ENCODE measurements around the gene NIPAL1.
A peak's percentile ranks its signal among the peaks of the same experiment; 100 is the strongest.
"Not testable (repeated sequence)": the region's sequence is repeated elsewhere in the genome, so short reads cannot be mapped to it uniquely, and the experiment has no call there.

NIPAL1 gene

GRCh38 chr4:48008021-48008596 lies 8.5 kb upstream of the NIPAL1 start:
- no peaks in the 10 kb centered on the region for H3K36me3 ChIP-seq (ENCODE audit: control insufficient read depth in 1 of 2, insufficient read depth in 2 of 2, low read length in 2 of 2)
- no peaks in the 10 kb centered on the region for H3K27me3 ChIP-seq (ENCODE audit: low read depth, low read length)
- H3K27ac ChIP-seq (ENCODE audit: low read length), result no peak overlapping the region
- no peaks in the 10 kb centered on the region for H3K9me3 ChIP-seq (ENCODE audit: control insufficient read depth in 1 of 2, low read length in 2 of 2)
- H3K4me3 ChIP-seq (ENCODE audit: low read depth in 1 of 2, low read length in 2 of 2), result no peak overlapping the region
- no peaks in the 10 kb centered on the region for H3K4me1 ChIP-seq (ENCODE audit: control insufficient read depth in 1 of 2, insufficient read depth in 2 of 2, low read length in 2 of 2)

DNA sequence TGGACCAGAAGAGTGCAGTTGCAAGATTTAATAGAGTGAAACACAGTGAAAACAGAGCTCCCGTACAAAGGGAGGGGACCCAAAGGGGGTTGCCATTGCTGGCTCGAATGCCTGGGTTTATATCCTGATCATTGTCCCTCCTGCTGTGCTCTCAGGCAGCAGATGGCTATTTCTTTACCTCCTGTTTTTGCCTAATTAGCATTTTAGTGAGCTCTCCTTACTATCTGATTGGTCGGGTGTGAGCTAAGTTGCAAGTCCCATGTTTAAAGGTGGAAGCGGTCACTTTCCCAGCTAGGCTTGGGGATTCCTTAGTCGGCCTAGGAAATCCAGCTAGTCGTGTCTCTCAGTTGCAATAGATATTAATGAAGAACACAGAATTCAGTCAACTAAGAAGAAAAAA lies 5.7 kb upstream of the NIPAL1 start:
- H3K4me1 ChIP-seq (ENCODE audit: control insufficient read depth in 1 of 2, insufficient read depth in 2 of 2, low read length in 2 of 2); H3K27ac ChIP-seq (ENCODE audit: low read length); H3K36me3 ChIP-seq (ENCODE audit: control insufficient read depth in 1 of 2, insufficient read depth in 2 of 2, low read length in 2 of 2); H3K27me3 ChIP-seq (ENCODE audit: low read depth, low read length); H3K4me3 ChIP-seq (ENCODE audit: low read depth in 1 of 2, low read length in 2 of 2); H3K9me3 ChIP-seq (ENCODE audit: control insufficient read depth in 1 of 2, low read length in 2 of 2): not testable (repeated sequence)

GRCh38 chr4:48011722-48012121 lies 4.8 kb upstream of the NIPAL1 start:
- H3K27ac ChIP-seq (ENCODE audit: low read length), result no peak overlapping the region
- H3K4me3 ChIP-seq (ENCODE audit: low read depth in 1 of 2, low read length in 2 of 2), result no peak overlapping the region
- peaks cover 0 to 8% of the 10 kb centered on the region in 2 donors for H3K4me1 ChIP-seq (ENCODE audit: control insufficient read depth in 1 of 2, insufficient read depth in 2 of 2, low read length in 2 of 2)
- peaks cover 4% of the 10 kb centered on the region for H3K27me3 ChIP-seq (ENCODE audit: low read depth, low read length)
- no peaks in the 10 kb centered on the region for H3K9me3 ChIP-seq (ENCODE audit: control insufficient read depth in 1 of 2, low read length in 2 of 2)
- H3K36me3 ChIP-seq (ENCODE audit: control insufficient read depth in 1 of 2, insufficient read depth in 2 of 2, low read length in 2 of 2), result no peaks in the 10 kb centered on the region

DNA sequence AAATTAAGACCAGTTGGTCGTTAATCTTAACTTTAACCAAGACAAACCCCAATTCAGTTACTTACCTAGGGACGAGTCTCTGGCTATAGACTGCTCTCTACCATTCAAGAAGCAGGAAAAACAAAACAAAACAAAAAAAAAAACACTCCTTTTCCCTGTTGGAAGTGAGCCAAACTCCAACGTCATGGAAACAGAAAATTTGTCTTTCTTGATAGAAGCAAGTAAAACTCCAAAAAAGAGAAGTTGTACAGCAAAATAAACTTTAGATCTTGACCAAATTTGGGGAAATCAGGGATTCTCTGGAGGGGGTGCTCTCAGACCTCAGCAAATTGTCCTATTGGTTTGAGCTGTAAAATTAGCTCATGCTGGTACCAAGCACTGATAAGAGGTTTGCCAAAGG lies 3.7 kb upstream of the NIPAL1 start:
- no peak overlapping the region for H3K27ac ChIP-seq (ENCODE audit: low read length)
- H3K4me1 ChIP-seq (ENCODE audit: control insufficient read depth in 1 of 2, insufficient read depth in 2 of 2, low read length in 2 of 2), result peaks cover 0 to 16% of the 10 kb centered on the region in 2 donors
- H3K4me3 ChIP-seq (ENCODE audit: low read depth in 1 of 2, low read length in 2 of 2), result no peak overlapping the region
- H3K27me3 ChIP-seq (ENCODE audit: low read depth, low read length), result peaks cover 9% of the 10 kb centered on the region
- H3K9me3 ChIP-seq (ENCODE audit: control insufficient read depth in 1 of 2, low read length in 2 of 2), result no peaks in the 10 kb centered on the region
- no peaks in the 10 kb centered on the region for H3K36me3 ChIP-seq (ENCODE audit: control insufficient read depth in 1 of 2, insufficient read depth in 2 of 2, low read length in 2 of 2)

DNA sequence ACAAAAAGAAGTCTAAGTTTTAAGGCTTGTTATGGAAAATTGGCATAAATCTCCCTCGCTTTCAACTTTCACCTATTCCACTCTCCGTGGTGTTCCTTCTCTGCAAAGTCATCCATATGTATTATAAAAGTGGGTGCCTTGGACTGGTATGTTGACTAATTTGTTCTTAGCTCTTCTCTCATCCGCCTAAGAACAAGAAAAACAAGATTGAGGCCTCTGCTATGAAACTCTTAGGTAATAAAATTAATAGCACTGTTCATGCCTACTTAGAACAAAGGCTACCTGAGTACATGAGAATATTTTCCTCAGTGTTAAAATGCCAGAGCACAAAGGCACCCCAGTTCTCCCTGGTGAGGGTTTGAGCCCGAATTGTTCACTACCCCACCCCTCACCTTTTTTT lies 1.4 kb upstream of the NIPAL1 start:
- Histone ChIP-seq H3K27ac (ENCODE audit: low read length) (no peak overlapping the region), H3K4me3 (ENCODE audit: low read depth in 1 of 2, low read length in 2 of 2) (no peak overlapping the region), H3K9me3 (ENCODE audit: control insufficient read depth in 1 of 2, low read length in 2 of 2) (no peaks in the 10 kb centered on the region), H3K36me3 (ENCODE audit: control insufficient read depth in 1 of 2, insufficient read depth in 2 of 2, low read length in 2 of 2) (no peaks in the 10 kb centered on the region), H3K4me1 (ENCODE audit: control insufficient read depth in 1 of 2, insufficient read depth in 2 of 2, low read length in 2 of 2) (peaks cover 0 to 16% of the 10 kb centered on the region in 2 donors), H3K27me3 (ENCODE audit: low read depth, low read length) (peaks cover 9% of the 10 kb centered on the region)

DNA sequence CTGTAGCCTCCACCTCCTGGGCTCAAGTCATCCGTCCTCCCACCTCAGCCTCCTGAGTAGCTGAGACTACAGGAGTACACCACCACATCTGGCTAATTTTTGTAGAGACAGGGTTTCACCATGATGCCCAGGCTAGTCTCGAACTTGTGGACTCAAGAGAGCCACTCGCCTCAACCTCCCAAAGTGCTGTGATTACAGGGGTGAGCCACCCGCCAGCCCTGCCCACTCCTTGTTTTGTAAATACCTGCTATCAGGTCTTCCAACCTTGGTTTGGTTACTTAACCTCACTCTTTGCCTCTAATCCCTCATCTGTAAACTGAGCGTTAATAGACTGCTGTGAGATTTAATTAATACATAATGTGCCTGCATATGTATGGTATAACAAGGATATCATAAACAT lies 894 bp upstream of the NIPAL1 start:
- Histone ChIP-seq H3K4me1 (ENCODE audit: control insufficient read depth in 1 of 2, insufficient read depth in 2 of 2, low read length in 2 of 2) (peaks cover 0 to 16% of the 10 kb centered on the region in 2 donors), H3K27ac (ENCODE audit: low read length) (no peak overlapping the region), H3K36me3 (ENCODE audit: control insufficient read depth in 1 of 2, insufficient read depth in 2 of 2, low read length in 2 of 2) (no peaks in the 10 kb centered on the region), H3K27me3 (ENCODE audit: low read depth, low read length) (peaks cover 9% of the 10 kb centered on the region), H3K9me3 (ENCODE audit: control insufficient read depth in 1 of 2, low read length in 2 of 2) (no peaks in the 10 kb centered on the region), H3K4me3 (ENCODE audit: low read depth in 1 of 2, low read length in 2 of 2) (peak overlapping the region in 1 of 2 donors; percentile 79)

DNA sequence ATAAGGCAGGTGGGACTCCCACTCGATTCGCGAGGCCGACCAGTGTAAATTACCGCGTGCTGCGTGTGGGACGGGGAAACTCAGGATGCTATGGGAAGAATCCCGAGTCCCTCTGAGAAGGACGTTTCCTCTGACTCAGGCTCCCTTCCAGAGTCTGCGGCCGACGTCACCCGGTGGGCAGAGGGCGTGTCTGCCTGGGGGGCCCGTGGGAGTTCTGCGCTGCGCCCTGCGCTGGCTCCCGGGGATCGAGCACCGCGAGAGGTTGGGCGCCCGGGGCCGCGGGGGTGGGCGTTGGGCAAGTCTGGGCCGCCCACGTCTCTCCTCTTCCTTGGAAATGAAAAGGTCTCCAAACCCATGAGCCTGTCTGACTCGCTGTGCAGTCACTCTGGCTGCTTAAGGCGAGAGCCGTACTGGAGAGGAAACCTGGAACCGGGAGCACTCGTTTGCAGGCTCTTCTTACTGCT lies 568 bp downstream of the NIPAL1 start:
- H3K27ac ChIP-seq (ENCODE audit: low read length), result peak overlapping the region; percentile 60
- H3K27me3 ChIP-seq (ENCODE audit: low read depth, low read length), result peaks cover 9% of the 10 kb centered on the region
- no peaks in the 10 kb centered on the region for H3K9me3 ChIP-seq (ENCODE audit: control insufficient read depth in 1 of 2, low read length in 2 of 2)
- H3K4me1 ChIP-seq (ENCODE audit: control insufficient read depth in 1 of 2, insufficient read depth in 2 of 2, low read length in 2 of 2), result peaks cover 0 to 16% of the 10 kb centered on the region in 2 donors
- no peaks in the 10 kb centered on the region for H3K36me3 ChIP-seq (ENCODE audit: control insufficient read depth in 1 of 2, insufficient read depth in 2 of 2, low read length in 2 of 2)
- peak overlapping the region; percentile 79 to 81 for H3K4me3 ChIP-seq (ENCODE audit: low read depth in 1 of 2, low read length in 2 of 2)

- Histone ChIP-seq H3K4me3 (ENCODE audit: low read depth in 1 of 2, low read length in 2 of 2) (peak overlapping the region in 1 of 2 donors; percentile 79), H3K9me3 (ENCODE audit: control insufficient read depth in 1 of 2, low read length in 2 of 2) (no peaks in the 10 kb centered on the region), H3K27ac (ENCODE audit: low read length) (no peak overlapping the region), H3K36me3 (ENCODE audit: control insufficient read depth in 1 of 2, insufficient read depth in 2 of 2, low read length in 2 of 2) (no peaks in the 10 kb centered on the region), H3K4me1 (ENCODE audit: control insufficient read depth in 1 of 2, insufficient read depth in 2 of 2, low read length in 2 of 2) (peaks cover 0 to 16% of the 10 kb centered on the region in 2 donors), H3K27me3 (ENCODE audit: low read depth, low read length) (peaks cover 9% of the 10 kb centered on the region)
Observed at GRCh38 chr4:48018112-48018511, 1.5 kb downstream of the NIPAL1 start.

DNA sequence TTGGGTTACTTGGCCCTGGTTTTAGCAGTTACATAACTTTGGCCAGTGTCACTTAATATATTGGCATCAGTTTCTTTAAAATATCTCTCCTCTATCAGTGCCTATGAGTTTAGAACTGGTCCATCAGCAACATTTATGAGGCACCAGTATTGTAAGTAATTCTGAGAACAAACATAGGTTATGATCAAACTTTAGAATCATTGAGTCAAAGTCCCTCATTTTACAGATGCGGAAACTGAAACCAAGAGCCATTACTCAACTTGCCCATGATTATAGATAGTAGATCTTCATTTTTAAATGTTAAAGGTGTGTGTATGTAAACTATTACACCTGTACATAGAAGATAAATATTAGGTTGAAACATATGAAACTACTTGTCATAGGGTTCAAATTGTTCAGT lies 4.5 kb downstream of the NIPAL1 start:
- H3K4me1 ChIP-seq (ENCODE audit: control insufficient read depth in 1 of 2, insufficient read depth in 2 of 2, low read length in 2 of 2), result peaks cover 0 to 13% of the 10 kb centered on the region in 2 donors
- H3K27me3 ChIP-seq (ENCODE audit: low read depth, low read length), result peaks cover 9% of the 10 kb centered on the region
- H3K9me3 ChIP-seq (ENCODE audit: control insufficient read depth in 1 of 2, low read length in 2 of 2), result no peaks in the 10 kb centered on the region
- no peak overlapping the region for H3K4me3 ChIP-seq (ENCODE audit: low read depth in 1 of 2, low read length in 2 of 2)
- H3K27ac ChIP-seq (ENCODE audit: low read length), result no peak overlapping the region
- H3K36me3 ChIP-seq (ENCODE audit: control insufficient read depth in 1 of 2, insufficient read depth in 2 of 2, low read length in 2 of 2), result no peaks in the 10 kb centered on the region

DNA sequence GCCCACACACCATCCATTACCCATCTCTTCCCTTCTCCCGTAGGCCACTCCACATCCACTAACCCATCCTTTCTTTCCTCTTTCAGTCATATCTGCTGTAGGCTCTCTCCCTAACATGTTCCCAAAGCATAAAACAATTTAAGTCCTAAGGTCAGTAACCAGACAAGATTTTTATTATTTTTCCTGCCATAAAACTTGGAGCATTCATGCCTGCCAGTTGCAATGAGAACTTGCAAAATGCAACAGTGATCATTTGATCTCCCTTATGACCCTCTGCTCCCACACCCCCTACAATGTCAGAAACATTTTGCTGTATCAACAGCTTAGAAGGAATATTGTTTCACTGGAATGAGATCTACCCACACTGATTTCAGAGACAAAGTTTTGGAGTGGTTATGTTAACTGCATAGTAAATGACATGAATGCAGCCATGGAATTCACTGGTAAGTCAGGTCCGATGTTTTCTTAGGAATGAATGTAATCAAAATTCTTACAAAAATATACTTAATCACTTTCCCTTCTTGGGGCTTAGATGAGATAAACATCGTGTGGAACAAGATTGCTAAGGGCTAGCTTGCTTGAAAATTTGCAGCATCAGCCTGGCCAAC lies 5.7 kb downstream of the NIPAL1 start:
- no peak overlapping the region for H3K27ac ChIP-seq (ENCODE audit: low read length)
- no peaks in the 10 kb centered on the region for H3K9me3 ChIP-seq (ENCODE audit: control insufficient read depth in 1 of 2, low read length in 2 of 2)
- peaks cover 0 to 3% of the 10 kb centered on the region in 2 donors for H3K4me1 ChIP-seq (ENCODE audit: control insufficient read depth in 1 of 2, insufficient read depth in 2 of 2, low read length in 2 of 2)
- H3K36me3 ChIP-seq (ENCODE audit: control insufficient read depth in 1 of 2, insufficient read depth in 2 of 2, low read length in 2 of 2), result no peaks in the 10 kb centered on the region
- no peaks in the 10 kb centered on the region for H3K27me3 ChIP-seq (ENCODE audit: low read depth, low read length)
- no peak overlapping the region for H3K4me3 ChIP-seq (ENCODE audit: low read depth in 1 of 2, low read length in 2 of 2)

GRCh38 chr4:48024522-48024921 lies 8.0 kb downstream of the NIPAL1 start:
- Histone ChIP-seq H3K4me1 (ENCODE audit: control insufficient read depth in 1 of 2, insufficient read depth in 2 of 2, low read length in 2 of 2) (no peaks in the 10 kb centered on the region), H3K4me3 (ENCODE audit: low read depth in 1 of 2, low read length in 2 of 2) (no peak overlapping the region), H3K36me3 (ENCODE audit: control insufficient read depth in 1 of 2, insufficient read depth in 2 of 2, low read length in 2 of 2) (no peaks in the 10 kb centered on the region), H3K27ac (ENCODE audit: low read length) (no peak overlapping the region), H3K9me3 (ENCODE audit: control insufficient read depth in 1 of 2, low read length in 2 of 2) (no peaks in the 10 kb centered on the region), H3K27me3 (ENCODE audit: low read depth, low read length) (no peaks in the 10 kb centered on the region)

- Histone ChIP-seq H3K36me3 (ENCODE audit: control insufficient read depth in 1 of 2, insufficient read depth in 2 of 2, low read length in 2 of 2) (no peaks in the 10 kb centered on the region), H3K27me3 (ENCODE audit: low read depth, low read length) (no peaks in the 10 kb centered on the region), H3K4me1 (ENCODE audit: control insufficient read depth in 1 of 2, insufficient read depth in 2 of 2, low read length in 2 of 2) (no peaks in the 10 kb centered on the region), H3K27ac (ENCODE audit: low read length) (no peak overlapping the region), H3K4me3 (ENCODE audit: low read depth in 1 of 2, low read length in 2 of 2) (no peak overlapping the region), H3K9me3 (ENCODE audit: control insufficient read depth in 1 of 2, low read length in 2 of 2) (no peaks in the 10 kb centered on the region)
Observed at GRCh38 chr4:48025005-48025404, 8.4 kb downstream of the NIPAL1 start.
